SKM-1 (cell line): ENCODE measurements around the gene PLSCR4.
A peak's percentile ranks its signal among the peaks of the same experiment; 100 is the strongest.

Experiments
- DNase-seq: peaks from one replicate; lab custom pipeline; 2025; ENCODE audit not compliant: unreplicated experiment; lab: John Stamatoyannopoulos, UW

Gene PLSCR4

DNA sequence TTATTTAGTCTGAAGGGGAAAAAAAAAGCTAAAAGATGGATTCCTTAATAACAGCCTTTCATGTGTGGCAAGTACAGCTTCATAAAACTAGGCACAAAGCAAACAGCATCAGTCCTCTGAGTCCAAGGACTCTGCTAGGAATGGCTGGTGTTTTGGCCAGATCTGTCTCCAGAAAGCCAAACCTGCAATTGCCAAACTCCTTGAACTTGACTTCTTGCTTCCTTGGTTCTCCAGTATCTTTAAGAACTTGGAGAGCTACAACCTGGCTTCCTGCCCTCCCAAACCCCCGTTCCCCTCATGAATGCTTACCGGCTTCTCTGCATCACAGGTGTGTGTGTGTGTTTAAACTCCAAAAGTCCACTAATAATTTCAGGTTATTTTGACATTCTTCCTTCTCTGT lies 88.3 kb downstream of the PLSCR4 start:
- no peak for DNase-seq

DNA sequence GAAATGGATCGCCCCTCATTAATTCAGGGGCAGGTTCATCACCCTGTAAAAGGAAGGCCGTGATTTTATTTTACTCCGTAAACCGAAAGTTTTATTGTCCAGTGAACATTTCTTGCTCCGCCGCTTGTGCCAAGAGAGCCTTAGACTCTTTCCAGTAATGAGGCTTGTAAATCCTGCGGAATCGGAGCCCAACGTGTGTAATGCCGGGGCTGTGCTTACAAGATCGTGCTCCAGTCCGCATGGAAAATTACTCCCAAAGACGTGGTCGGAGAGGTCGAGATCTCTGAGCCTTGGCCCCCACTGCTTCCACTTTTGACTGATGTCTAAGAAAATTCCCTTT lies 89.3 kb downstream of the PLSCR4 start:
- no peak for DNase-seq

DNA sequence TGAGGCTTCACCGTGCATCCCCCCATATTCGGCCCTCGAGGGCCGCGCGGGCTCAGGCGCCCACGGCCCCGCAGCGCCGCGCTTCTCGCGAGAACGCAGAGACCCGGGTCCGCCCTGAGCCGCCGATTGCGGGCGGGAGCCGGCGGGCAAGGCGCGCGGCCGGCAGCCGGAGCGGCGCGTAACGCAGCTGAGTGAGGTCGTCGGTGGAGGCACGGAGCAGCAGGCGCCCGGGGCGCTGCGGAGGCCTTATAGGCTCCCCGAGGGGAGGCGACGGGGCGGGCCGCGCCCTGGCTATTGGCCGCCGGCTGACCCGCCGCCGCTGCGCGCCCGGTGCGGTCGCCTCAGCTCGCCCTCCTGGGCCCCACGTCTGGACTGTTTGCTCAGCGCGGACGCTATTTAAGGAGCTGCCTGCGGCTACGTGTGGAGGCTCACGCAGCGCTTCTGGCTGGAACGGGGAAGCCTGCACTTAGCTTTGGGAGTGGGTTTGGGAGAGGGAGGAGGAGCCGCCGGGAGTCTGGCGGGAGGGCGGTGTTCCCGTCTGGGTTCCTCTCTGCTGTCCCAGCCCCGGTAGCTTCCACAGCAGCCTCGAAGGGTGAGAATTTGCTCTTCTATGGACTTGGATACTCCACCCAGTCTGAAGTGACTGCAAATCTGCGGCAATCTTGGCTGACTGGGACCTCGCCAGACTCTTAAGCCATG lies 89.8 kb downstream of the PLSCR4 start, which contains the start of gene PLOD2:
TSS of gene PLOD2 (minus strand) at position 221 of the 699 bp plus-strand sequence. CDS start at position 26, 195 bp downstream.
- DNase-seq: peak; percentile 59

DNA sequence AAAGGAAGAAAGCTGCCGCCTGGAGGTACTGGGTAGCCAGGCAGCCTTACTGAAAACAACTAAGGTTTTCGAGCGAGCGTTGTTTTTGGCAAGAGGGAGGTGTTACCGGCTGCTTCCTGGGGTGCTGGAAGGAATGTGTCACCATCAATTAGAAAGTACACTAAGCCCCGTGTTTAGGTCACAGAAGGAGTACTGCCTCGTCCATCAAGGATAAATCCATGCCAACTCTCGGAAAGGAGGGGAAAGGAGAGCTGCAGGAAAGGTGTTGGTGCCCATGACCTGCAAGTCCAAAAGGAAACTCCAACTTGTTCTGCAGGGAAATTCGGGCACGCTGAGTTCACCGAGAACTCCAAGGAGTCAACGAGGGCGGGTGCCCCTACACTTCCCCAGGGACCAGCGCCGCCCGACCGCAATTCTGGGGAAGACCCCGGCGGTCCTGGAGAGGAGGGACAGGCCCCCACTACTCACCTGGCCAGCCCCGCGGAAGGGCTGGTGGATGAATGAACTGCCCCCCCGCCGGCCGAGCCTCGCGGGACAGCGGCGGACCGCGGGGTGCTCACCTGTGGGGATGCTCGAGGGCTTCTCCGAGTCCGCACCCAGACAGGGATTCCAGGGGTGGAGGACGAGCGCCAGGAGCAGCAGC lies 90.5 kb downstream of the PLSCR4 start:
- no peak for DNase-seq

DNA sequence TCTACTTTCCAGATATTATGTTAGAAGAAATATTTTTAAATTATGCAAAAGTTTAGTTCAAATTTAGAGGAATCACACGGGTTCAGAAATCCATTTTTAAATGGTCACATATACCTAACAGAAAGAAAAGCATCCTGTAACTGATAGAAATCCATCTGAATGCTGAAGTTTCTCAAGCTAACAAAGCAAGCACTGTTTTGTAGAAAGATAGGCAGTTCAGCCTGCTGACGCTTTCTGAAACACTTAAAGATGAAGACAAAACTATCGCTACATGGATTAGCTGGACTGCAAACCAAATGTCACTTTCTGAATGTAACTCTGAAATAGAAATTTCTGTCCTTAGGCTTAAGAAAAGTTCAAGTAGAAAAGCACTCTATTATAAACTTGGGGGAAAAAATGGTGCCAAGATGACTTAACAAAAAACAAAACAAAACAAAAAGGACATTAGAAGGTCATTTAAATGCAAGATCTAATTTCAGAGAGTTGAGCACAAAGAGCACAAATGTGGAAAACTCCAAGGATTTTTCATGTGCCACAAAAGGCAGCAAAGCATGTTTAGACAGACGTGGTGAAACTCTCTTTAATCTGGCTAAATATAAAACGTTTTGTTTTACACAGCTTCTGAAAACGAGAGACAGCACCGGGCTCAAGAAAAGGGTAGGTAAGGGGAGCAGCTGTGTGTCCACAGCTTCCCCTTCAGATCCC lies 91.1 kb downstream of the PLSCR4 start:
- no peak for DNase-seq

DNA sequence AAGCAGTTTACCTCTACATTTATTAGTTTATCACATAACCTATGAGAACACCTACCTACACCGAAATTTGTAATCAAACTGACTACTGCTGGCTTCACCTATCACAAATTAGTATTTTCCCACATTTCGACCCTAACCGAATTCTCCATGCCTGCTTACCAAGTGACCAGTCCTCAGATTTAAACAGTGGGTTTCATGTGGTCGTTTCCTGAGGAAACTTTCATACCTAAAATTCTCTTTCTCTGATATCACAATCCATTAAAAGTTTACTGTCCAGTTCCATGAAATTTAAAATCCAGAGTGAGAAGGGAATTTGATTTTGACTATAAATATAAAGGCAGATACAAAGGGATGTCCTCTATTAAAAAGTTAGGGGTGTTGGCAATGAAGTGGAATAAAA lies 91.9 kb downstream of the PLSCR4 start:
- DNase-seq: no peak

DNA sequence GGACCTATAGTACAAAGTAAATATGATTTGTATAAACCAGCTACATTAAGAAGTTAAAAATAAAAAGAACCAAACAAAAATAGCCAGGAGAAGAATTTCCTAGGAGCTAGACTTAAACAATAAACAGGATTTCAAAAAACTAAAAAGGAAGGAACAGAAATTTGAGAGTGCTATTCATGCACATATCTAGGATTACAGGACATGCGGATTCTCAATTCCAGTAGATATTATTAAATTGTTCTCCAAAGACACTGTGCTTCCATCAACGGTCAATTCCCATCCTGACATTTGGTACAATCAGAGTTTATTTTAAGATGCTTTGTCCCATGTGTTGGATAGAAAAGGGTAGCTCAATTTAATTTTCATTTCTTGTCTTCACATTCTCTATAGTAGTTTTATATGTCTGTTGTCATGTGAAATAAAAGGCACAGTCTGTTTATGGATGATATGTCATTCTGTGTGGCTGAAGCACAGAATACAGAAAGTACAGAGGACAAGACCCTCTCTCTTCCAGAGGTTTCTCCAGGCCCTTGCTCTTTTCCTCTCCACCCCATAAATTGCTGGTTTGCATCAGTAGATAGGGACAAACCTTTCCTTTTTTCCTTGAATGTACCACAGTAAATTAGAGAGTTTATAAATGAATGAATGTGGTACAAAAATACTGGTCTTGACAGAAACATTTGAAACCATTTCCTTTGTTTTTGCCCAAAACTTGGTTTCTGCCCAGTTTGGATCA lies 93.4 kb downstream of the PLSCR4 start:
- DNase-seq: no peak

DNA sequence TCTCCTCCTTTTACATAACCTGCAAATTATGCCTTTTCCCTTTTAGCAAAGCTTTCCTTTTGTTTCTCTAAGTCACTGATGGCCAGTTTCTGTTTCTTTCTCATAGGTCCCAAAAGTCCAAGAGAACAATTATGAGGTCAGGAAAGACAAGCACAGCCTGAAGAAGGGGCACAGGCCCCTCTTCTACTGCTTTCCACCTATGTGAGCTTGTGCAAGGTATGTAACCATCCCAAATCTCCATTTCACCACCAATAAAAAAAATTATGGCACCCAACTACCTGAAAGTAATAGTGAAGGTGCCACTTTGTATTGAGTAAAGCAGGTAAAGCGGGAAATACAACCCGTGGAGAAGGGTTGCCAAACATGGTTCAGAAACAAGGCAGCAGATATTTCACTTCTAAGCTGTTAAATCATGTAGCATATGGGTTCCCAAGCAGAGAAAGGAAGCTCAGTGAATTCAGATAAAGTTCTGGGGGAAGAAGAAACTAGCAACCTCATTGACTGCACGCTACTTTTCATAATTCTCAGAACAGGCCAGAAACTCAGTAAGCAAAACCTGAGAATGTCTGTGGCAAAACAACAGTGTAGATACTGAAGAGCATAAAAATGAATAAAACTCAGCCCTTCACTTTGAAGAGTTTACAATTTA lies 94.1 kb downstream of the PLSCR4 start:
- DNase-seq: no peak

DNA sequence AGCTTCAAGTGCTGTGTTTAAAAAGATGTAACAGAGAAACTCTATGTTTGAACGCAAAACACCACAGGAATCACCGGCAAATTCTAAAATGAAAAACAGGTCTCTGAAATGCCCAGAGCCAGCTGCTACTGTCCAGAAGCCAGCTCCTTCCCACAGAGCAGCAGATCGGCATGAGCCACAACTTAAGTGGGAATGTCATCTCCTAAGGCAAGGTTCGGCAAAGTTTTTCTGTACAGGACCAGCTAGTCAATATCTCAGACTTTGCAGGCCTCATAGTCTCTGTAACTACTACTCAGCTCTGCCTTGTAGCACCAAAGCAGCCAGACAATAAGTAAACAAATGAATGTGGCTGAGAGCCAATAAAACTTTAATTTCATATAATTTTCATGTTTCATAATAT lies 94.8 kb downstream of the PLSCR4 start:
- DNase-seq: no peak

DNA sequence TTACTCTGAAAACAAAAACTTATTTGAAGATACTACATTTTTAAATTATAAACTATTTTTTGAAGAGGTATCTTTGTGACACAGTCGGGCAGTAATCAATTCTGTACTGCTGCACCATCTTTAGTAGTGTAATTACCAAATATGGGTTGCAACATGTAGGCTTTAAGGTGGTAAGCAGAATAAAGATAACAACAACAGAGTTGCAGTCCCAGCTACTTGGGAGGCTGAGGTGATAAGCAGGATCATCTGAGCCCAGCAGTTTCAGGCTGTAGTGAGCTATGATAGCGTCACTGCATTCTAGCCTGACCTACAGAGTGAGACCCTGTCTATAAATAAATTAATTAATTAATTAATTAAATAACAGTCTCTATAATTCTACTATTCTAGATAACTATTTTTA lies 95.9 kb downstream of the PLSCR4 start:
- DNase-seq: no peak

DNA sequence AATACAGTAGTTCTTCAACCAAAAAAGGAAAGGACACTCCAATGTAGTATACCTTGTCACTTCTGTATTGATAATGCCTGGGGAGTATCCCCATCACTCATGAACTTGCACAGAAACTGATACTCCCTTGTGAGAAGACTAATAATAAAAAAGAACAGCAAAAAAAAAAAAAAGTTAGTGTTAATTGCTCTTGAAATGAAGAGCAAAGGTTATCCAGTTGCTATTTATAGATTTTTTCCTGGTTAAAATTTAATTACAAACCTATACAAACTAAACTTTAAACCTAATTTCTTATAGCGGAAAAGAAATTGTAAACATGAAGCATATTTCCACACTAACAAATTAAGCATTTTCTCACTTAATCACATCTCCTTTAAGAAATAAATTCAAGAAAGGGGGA lies 96.6 kb downstream of the PLSCR4 start:
- no peak for DNase-seq

DNA sequence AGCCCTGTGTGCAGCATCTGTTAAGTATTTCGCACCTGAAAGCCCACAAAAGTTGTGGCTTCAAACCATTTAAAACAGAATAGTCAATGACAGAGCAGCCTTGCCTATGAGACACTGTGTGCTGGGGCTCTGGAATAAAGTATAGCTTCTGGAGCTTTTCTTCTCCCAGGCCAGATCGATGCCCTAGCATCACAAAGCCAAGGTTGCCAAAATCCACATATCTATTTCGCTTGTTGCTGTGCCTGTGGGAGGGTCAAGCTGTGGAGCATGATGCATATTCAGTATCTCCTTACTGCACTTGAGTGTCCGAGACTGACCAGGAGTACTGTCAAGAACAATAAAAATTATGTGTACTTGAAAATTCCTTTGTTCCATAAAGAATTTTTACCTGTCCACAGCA lies 97.5 kb downstream of the PLSCR4 start:
- no peak for DNase-seq

DNA sequence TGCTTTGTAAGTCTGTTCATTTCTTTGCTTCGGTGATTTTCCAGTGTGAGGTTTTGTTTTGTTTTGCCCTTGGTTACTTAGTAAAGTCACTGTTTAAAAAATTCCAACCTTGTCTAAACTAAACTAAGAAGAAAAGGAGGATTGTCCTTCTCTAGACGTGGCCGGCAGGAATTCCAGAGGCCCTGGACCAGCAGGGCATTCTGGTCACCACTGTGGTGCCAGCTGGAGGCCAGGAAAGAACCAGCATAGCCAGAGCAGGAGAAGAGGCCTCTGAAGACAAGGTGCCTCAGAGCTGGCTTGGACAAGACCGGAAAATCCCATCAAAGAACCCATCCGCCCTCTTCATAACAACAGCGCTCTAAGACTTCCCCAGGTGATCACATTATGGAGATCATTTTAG lies 98.1 kb downstream of the PLSCR4 start:
- no peak for DNase-seq

DNA sequence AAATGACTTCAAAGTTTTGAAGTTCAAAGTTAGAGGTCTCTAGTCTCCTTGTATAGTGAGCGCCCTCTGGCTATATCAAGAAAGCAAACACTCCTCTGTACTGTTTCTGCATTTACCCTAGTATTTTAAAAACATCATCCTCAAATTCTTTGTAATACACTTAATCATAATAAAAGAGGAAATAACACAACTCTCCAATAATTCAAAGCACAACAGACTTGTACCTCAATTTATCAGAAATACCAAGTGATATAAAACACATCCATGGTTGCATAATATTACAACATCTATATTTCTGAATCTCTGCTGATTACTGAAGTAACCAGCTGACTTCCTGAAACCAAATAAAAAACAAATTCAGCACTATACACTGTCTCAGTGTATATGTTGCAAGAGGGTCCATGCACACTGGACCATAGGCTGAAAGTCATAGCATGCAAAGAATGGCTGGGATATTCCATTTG lies 102.4 kb downstream of the PLSCR4 start:
- DNase-seq: no peak

DNA sequence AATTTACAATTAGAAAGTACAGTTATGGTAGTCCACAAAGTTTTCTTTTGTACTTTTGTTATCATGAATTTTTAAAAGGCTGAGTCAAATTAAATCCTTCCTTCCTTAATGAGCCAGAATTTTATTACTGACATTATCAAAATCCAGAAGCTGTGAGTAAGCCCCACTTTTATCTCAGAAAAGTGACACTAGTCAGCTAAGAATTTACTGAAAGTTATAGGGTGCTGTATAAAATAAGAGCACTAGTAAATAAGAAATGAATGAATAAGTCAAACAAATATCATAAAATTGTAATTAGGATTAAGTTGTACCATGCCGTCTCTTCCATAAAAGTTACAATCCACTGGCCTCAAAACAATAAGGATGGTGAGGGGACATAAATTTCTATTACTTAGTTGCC lies 105.3 kb downstream of the PLSCR4 start:
- DNase-seq: no peak

DNA sequence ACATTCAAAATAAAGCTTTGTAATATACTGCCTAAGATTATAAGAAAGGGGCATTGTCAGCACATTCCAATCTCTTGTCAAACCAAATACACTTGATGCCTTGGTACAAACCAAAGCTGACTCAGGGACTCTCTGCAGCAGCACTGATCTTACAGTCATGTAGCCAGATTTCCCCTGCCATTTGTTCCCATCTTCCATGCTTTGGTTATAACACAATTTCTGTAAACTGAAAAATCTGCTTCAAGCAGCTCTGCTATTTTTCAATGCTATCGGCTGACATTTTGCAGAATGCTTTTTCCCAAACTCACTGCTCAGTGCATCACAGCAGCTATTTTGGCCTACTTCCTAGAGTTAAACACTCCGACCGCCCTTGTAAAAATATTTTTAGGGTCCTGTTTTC lies 108.1 kb downstream of the PLSCR4 start:
- DNase-seq: no peak
